Mesenchymal stem cell (in vitro differentiated cells and primary cell): ENCODE measurements around the gene MEPCE.

Source experiments
- DNase-seq: peaks from one replicate; pipeline ENCODE4 v3.0.0-alpha.2; 2013
- H2AFZ ChIP-seq: one replicate; pipeline ENCODE4 v1.6.1; 2013; ENCODE audit warnings: low read depth, mild to moderate bottlenecking, control low read depth, inconsistent platforms, low read length, moderate library complexity
- H2AK5ac ChIP-seq: 2 replicates; pipeline ENCODE4 v1.6.1; 2013; ENCODE audit warnings: low read length, moderate library complexity, mild to moderate bottlenecking, inconsistent platforms; ENCODE audit not compliant: severe bottlenecking
- H2BK120ac ChIP-seq: one replicate; pipeline ENCODE4 v1.6.1; 2013; ENCODE audit warnings: low read depth, mild to moderate bottlenecking, inconsistent platforms, low read length, moderate library complexity
- H2BK12ac ChIP-seq, 2 experiments: one replicate each; pipeline ENCODE4 v1.6.1; 2013; ENCODE audit warnings: inconsistent platforms in 2 of 2, low read length in 2 of 2, mild to moderate bottlenecking in 2 of 2, moderate library complexity in 2 of 2, control low read depth in 1 of 2
- H2BK15ac ChIP-seq: one replicate; pipeline ENCODE4 v1.6.1; 2013; ENCODE audit warnings: mild to moderate bottlenecking, low read depth, inconsistent platforms; ENCODE audit not compliant: poor library complexity, severe bottlenecking
- H2BK5ac ChIP-seq: 2 replicates; pipeline ENCODE4 v1.6.1; 2013; ENCODE audit warnings: low read depth, mild to moderate bottlenecking, low read length, control low read depth, inconsistent platforms; ENCODE audit not compliant: poor library complexity, severe bottlenecking
- H3K14ac ChIP-seq, 2 experiments: one replicate each; pipeline ENCODE4 v1.6.1; 2013; ENCODE audit warnings: inconsistent platforms in 2 of 2, low read length in 2 of 2, control low read depth in 1 of 2, mild to moderate bottlenecking in 1 of 2, moderate library complexity in 1 of 2
- H3K18ac ChIP-seq, 2 experiments: one replicate each; pipeline ENCODE4 v1.6.1; 2013; ENCODE audit warnings: inconsistent platforms in 2 of 2, low read length in 2 of 2, control low read depth in 1 of 2, low read depth in 1 of 2, mild to moderate bottlenecking in 1 of 2
- H3K23ac ChIP-seq, 2 experiments: one replicate each; pipeline ENCODE4 v1.6.1; 2013; ENCODE audit warnings: inconsistent platforms in 2 of 2, low read length in 2 of 2, mild to moderate bottlenecking in 2 of 2, moderate library complexity in 2 of 2, control low read depth in 1 of 2
- H3K27ac ChIP-seq: 2 replicates; pipeline ENCODE4 v1.5.1; 2013; ENCODE audit warnings: mild to moderate bottlenecking, moderate library complexity, low read length, control low read depth, inconsistent platforms; ENCODE audit not compliant: poor library complexity, severe bottlenecking
- H3K27me3 ChIP-seq, 2 experiments: 2 replicates each; pipeline versions ENCODE4 v1.6.1 to v1.7.0; 2013; ENCODE audit warnings: low read length in 2 of 2, mild to moderate bottlenecking in 2 of 2, moderate library complexity in 2 of 2, control low read depth in 1 of 2, inconsistent platforms in 1 of 2; ENCODE audit not compliant: control insufficient read depth in 1 of 2, insufficient read depth in 1 of 2
- H3K36me3 ChIP-seq, 2 experiments: 2 replicates each; pipeline versions ENCODE4 v1.6.1 to v1.7.0; 2013; ENCODE audit warnings: low read length in 2 of 2, control low read depth in 1 of 2, inconsistent platforms in 1 of 2, low read depth in 1 of 2, mild to moderate bottlenecking in 1 of 2; ENCODE audit not compliant: insufficient read depth in 2 of 2, control insufficient read depth in 1 of 2
- H3K4ac ChIP-seq, 2 experiments: one replicate each; pipeline ENCODE4 v1.6.1; 2013; ENCODE audit warnings: inconsistent platforms in 2 of 2, low read length in 2 of 2, mild to moderate bottlenecking in 2 of 2, moderate library complexity in 2 of 2, control low read depth in 1 of 2, low read depth in 1 of 2
- H3K4me1 ChIP-seq: 2 replicates; pipeline ENCODE4 v1.6.1; 2013; ENCODE audit warnings: low read depth, low read length, control low read depth; ENCODE audit not compliant: control insufficient read depth, insufficient read depth
- H3K4me2 ChIP-seq: 2 replicates; pipeline ENCODE4 v1.6.1; 2013; ENCODE audit warnings: low read length, mild to moderate bottlenecking, inconsistent platforms; ENCODE audit not compliant: poor library complexity, severe bottlenecking
- H3K4me3 ChIP-seq, 2 experiments: 2 replicates each; pipeline versions ENCODE4 v1.5.1 to v1.7.0; 2013; ENCODE audit warnings: low read length in 2 of 2, mild to moderate bottlenecking in 2 of 2, control low read depth in 1 of 2, low read depth in 1 of 2; ENCODE audit not compliant: insufficient read depth in 1 of 2
- H3K79me1 ChIP-seq: replicated peaks from 2 replicates; pipeline ENCODE4 v1.6.1; 2013; ENCODE audit warnings: mild to moderate bottlenecking, control low read depth, low read length, inconsistent platforms; ENCODE audit not compliant: poor library complexity, severe bottlenecking
- H3K9ac ChIP-seq: 2 replicates; pipeline ENCODE4 v1.7.0; 2013; ENCODE audit warnings: mild to moderate bottlenecking, low read length, moderate library complexity
- H3K9me3 ChIP-seq: 2 replicates; pipeline ENCODE4 v1.7.0; 2013; ENCODE audit warnings: mild to moderate bottlenecking, low read length; ENCODE audit not compliant: control insufficient read depth
- H4K8ac ChIP-seq: one replicate; pipeline ENCODE4 v1.6.1; 2013; ENCODE audit warnings: inconsistent platforms, mild to moderate bottlenecking, low read length, moderate library complexity
- H4K91ac ChIP-seq: one replicate; pipeline ENCODE4 v1.6.1; 2013; ENCODE audit warnings: mild to moderate bottlenecking, low read length, inconsistent platforms
- WGBS: methylation state at CpG from one replicate; pipeline ENCODE4 v1.1.7; 2013; ENCODE audit warnings: mixed read lengths; 5-methylcytosine and 5-hydroxymethylcytosine counted together

The MEPCE gene

GRCh38 chr7:100397315-100398081 lies 32.1 kb upstream of the MEPCE start:
- no peaks in the 10 kb centered on the region for H3K79me1 ChIP-seq
- no peak overlapping the region for H3K23ac ChIP-seq
- peak overlapping the region in 1 of 2 experiments; percentile 46 for H3K14ac ChIP-seq
- H2BK120ac ChIP-seq: no peak overlapping the region
- no peak overlapping the region for H3K4ac ChIP-seq
- H3K9me3 ChIP-seq: no peaks in the 10 kb centered on the region
- H4K91ac ChIP-seq: peak overlapping the region; percentile 59
- no peak overlapping the region for H2BK15ac ChIP-seq
- no peak overlapping the region for H2BK5ac ChIP-seq
- H3K4me1 ChIP-seq: no peaks in the 10 kb centered on the region
- no peak overlapping the region for H2BK12ac ChIP-seq
- no peak overlapping the region for H2AFZ ChIP-seq
- WGBS: 60% methylated on average over 13 of the region's 13 CpGs
- H3K4me2 ChIP-seq: no peak overlapping the region
- no peak overlapping the region for H4K8ac ChIP-seq
- H2AK5ac ChIP-seq: no peak overlapping the region
- peak overlapping the region in 1 of 2 experiments; percentile 8 for H3K4me3 ChIP-seq
- peaks cover 27 to 48% of the 10 kb centered on the region in 2 experiments for H3K27me3 ChIP-seq
- H3K9ac ChIP-seq: no peak overlapping the region
- H3K27ac ChIP-seq: no peak overlapping the region
- no peak for DNase-seq
- no peaks in the 10 kb centered on the region for H3K36me3 ChIP-seq
- no peak overlapping the region for H3K18ac ChIP-seq

GRCh38 chr7:100398239-100398638 lies 31.4 kb upstream of the MEPCE start:
- no peak overlapping the region for H3K23ac ChIP-seq
- peaks cover 27 to 48% of the 10 kb centered on the region in 2 experiments for H3K27me3 ChIP-seq
- H2AFZ ChIP-seq: no peak overlapping the region
- H3K27ac ChIP-seq: no peak overlapping the region
- no peaks in the 10 kb centered on the region for H3K36me3 ChIP-seq
- 30% methylated on average over 2 of the region's 2 CpGs for WGBS
- no peak overlapping the region for H4K8ac ChIP-seq
- H3K4me1 ChIP-seq: no peaks in the 10 kb centered on the region
- H3K4ac ChIP-seq: no peak overlapping the region
- H2BK5ac ChIP-seq: no peak overlapping the region
- H2BK120ac ChIP-seq: no peak overlapping the region
- no peak overlapping the region for H3K14ac ChIP-seq
- no peak overlapping the region for H2BK15ac ChIP-seq
- H3K4me2 ChIP-seq: no peak overlapping the region
- H2BK12ac ChIP-seq: no peak overlapping the region
- no peaks in the 10 kb centered on the region for H3K79me1 ChIP-seq
- no peak for DNase-seq
- H3K9me3 ChIP-seq: no peaks in the 10 kb centered on the region
- H4K91ac ChIP-seq: no peak overlapping the region
- no peak overlapping the region for H2AK5ac ChIP-seq
- no peak overlapping the region for H3K18ac ChIP-seq
- H3K4me3 ChIP-seq: no peak overlapping the region
- H3K9ac ChIP-seq: no peak overlapping the region

GRCh38 chr7:100400041-100400440 lies 29.6 kb upstream of the MEPCE start:
- no peak overlapping the region for H2BK12ac ChIP-seq
- no peak overlapping the region for H3K4ac ChIP-seq
- no peak overlapping the region for H2BK5ac ChIP-seq
- H3K36me3 ChIP-seq: no peaks in the 10 kb centered on the region
- no peak overlapping the region for H4K91ac ChIP-seq
- H3K4me2 ChIP-seq: no peak overlapping the region
- no peak overlapping the region for H2BK120ac ChIP-seq
- H2AFZ ChIP-seq: no peak overlapping the region
- no peak overlapping the region for H2AK5ac ChIP-seq
- no peaks in the 10 kb centered on the region for H3K9me3 ChIP-seq
- no peaks in the 10 kb centered on the region for H3K79me1 ChIP-seq
- H3K23ac ChIP-seq: no peak overlapping the region
- no peaks in the 10 kb centered on the region for H3K4me1 ChIP-seq
- no peak overlapping the region for H3K27ac ChIP-seq
- H3K14ac ChIP-seq: no peak overlapping the region
- no peak overlapping the region for H3K18ac ChIP-seq
- no peak overlapping the region for H3K9ac ChIP-seq
- H3K27me3 ChIP-seq: peaks cover 25 to 48% of the 10 kb centered on the region in 2 experiments
- no peak overlapping the region for H2BK15ac ChIP-seq
- H4K8ac ChIP-seq: no peak overlapping the region
- WGBS: 95% methylated on average over 3 of the region's 3 CpGs
- DNase-seq: no peak
- H3K4me3 ChIP-seq: no peak overlapping the region

GRCh38 chr7:100400656-100401055 lies 29.0 kb upstream of the MEPCE start:
- Histone ChIP-seq H2AFZ (no peak overlapping the region), H3K27ac (no peak overlapping the region), H3K9ac (no peak overlapping the region), H2AK5ac (no peak overlapping the region), H4K8ac (no peak overlapping the region), H3K4me1 (no peaks in the 10 kb centered on the region), H3K4me2 (peak overlapping the region; percentile 17), H3K18ac (no peak overlapping the region), H2BK120ac (no peak overlapping the region), H2BK5ac (no peak overlapping the region), H3K23ac (no peak overlapping the region), H3K27me3 (peaks cover 20 to 48% of the 10 kb centered on the region in 2 experiments), H3K79me1 (no peaks in the 10 kb centered on the region), H3K36me3 (no peaks in the 10 kb centered on the region), H4K91ac (no peak overlapping the region), H3K9me3 (no peaks in the 10 kb centered on the region), H3K4me3 (no peak overlapping the region), H2BK12ac (no peak overlapping the region), H3K4ac (no peak overlapping the region), H2BK15ac (no peak overlapping the region), H3K14ac (no peak overlapping the region)
- 67% methylated on average over 11 of the region's 11 CpGs for WGBS
- peak; percentile 33 for DNase-seq
